ENCODE results near the gene AHNAK.
A peak's percentile ranks its signal among the peaks of the same experiment; 100 is the strongest.
"Not testable (repeated sequence)": the region's sequence is repeated elsewhere in the genome, so short reads cannot be mapped to it uniquely, and the experiment has no call there.

The AHNAK gene

GRCh38 chr11:62394825-62395538, 151.6 kb downstream of the AHNAK start:
- H3K36me3 Mint-ChIP-seq (ENCODE audit: low read depth): no peaks in the 10 kb centered on the region
- peaks cover 10% of the 10 kb centered on the region for H3K4me1 Mint-ChIP-seq (ENCODE audit: low read depth)
- DNase-seq: peak; percentile 43
- H3K27me3 Mint-ChIP-seq: no peaks in the 10 kb centered on the region
- no peaks in the 10 kb centered on the region for H3K9me3 Mint-ChIP-seq
- H3K27ac Mint-ChIP-seq: peak overlapping the region; percentile 48
- H3K4me3 Mint-ChIP-seq: no peak overlapping the region

- H3K4me3 Mint-ChIP-seq: no peak overlapping the region
- no peak for DNase-seq
- H3K36me3 Mint-ChIP-seq (ENCODE audit: low read depth): no peaks in the 10 kb centered on the region
- H3K9me3 Mint-ChIP-seq: no peaks in the 10 kb centered on the region
- H3K27me3 Mint-ChIP-seq: no peaks in the 10 kb centered on the region
- H3K27ac Mint-ChIP-seq: no peak overlapping the region
- peaks cover 5% of the 10 kb centered on the region for H3K4me1 Mint-ChIP-seq (ENCODE audit: low read depth)
These were observed 152.9 kb downstream of the AHNAK start for GRCh38 chr11:62393735-62394134.

GRCh38 chr11:62393061-62393611, 153.5 kb downstream of the AHNAK start:
- peaks cover 3% of the 10 kb centered on the region for H3K4me1 Mint-ChIP-seq (ENCODE audit: low read depth)
- no peaks in the 10 kb centered on the region for H3K9me3 Mint-ChIP-seq
- no peaks in the 10 kb centered on the region for H3K36me3 Mint-ChIP-seq (ENCODE audit: low read depth)
- H3K4me3 Mint-ChIP-seq: no peak overlapping the region
- no peak for DNase-seq
- H3K27me3 Mint-ChIP-seq: no peaks in the 10 kb centered on the region
- no peak overlapping the region for H3K27ac Mint-ChIP-seq

DNA sequence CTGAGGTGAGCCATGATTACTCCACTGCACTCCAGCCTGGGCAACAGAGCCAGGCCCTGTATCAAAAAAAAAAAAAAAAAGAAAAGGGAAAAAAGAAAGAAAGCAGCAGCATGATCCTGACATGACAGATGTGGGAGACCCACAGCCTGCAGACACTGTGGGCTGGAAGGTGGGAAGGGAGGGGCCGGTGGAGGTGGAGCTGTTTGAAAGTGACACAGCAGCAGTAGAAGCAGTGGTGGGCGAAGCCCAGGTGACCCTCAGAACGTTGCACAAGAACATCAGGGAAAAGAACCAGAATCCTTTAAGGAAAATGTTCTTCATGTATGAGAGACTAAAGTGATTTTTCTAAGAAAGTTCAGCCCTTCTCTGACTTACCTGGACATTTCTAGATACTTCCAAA, 154.1 kb downstream of the AHNAK start:
- Mint-ChIP-seq H3K36me3 (ENCODE audit: low read depth) (no peaks in the 10 kb centered on the region), H3K4me3 (no peak overlapping the region), H3K9me3 (no peaks in the 10 kb centered on the region), H3K4me1 (ENCODE audit: low read depth) (peaks cover 4% of the 10 kb centered on the region), H3K27ac (no peak overlapping the region), H3K27me3 (no peaks in the 10 kb centered on the region)
- no peak for DNase-seq

- H3K4me1 Mint-ChIP-seq (ENCODE audit: low read depth): peaks cover 9% of the 10 kb centered on the region
- H3K36me3 Mint-ChIP-seq (ENCODE audit: low read depth): no peaks in the 10 kb centered on the region
- no peak overlapping the region for H3K27ac Mint-ChIP-seq
- no peak overlapping the region for H3K4me3 Mint-ChIP-seq
- H3K9me3 Mint-ChIP-seq: no peaks in the 10 kb centered on the region
- no peaks in the 10 kb centered on the region for H3K27me3 Mint-ChIP-seq
- no peak for DNase-seq
These were observed 154.8 kb downstream of the AHNAK start for GRCh38 chr11:62391642-62392425.

DNA sequence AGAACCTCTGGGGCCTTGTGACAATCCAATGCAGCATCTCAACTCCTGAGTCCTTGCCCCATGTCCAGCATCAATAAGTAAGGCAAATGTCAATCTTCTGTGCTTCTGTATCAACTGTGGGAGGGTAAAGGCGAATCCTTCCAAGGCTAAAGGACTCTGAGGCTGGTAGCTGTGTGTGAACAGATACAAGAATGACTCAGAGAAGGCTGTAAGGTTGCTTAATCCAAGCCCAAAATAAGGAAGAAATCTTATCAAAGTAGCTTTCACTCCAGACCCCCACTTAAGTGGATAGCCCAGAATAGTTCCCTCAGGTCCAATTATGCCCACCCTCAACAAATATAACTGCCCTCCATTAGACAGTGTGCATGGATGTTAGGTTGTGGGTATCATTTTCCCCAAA, 155.9 kb downstream of the AHNAK start:
- no peaks in the 10 kb centered on the region for H3K9me3 Mint-ChIP-seq
- DNase-seq: no peak
- no peak overlapping the region for H3K4me3 Mint-ChIP-seq
- H3K27ac Mint-ChIP-seq: no peak overlapping the region
- peaks cover 15% of the 10 kb centered on the region for H3K4me1 Mint-ChIP-seq (ENCODE audit: low read depth)
- H3K27me3 Mint-ChIP-seq: no peaks in the 10 kb centered on the region
- no peaks in the 10 kb centered on the region for H3K36me3 Mint-ChIP-seq (ENCODE audit: low read depth)

- Mint-ChIP-seq H3K4me1 (ENCODE audit: low read depth) (peaks cover 15% of the 10 kb centered on the region), H3K4me3 (no peak overlapping the region), H3K27ac (no peak overlapping the region), H3K27me3 (no peaks in the 10 kb centered on the region), H3K9me3 (no peaks in the 10 kb centered on the region), H3K36me3 (ENCODE audit: low read depth) (no peaks in the 10 kb centered on the region)
- DNase-seq: no peak
These were observed 156.4 kb downstream of the AHNAK start for GRCh38 chr11:62390237-62390636.

DNA sequence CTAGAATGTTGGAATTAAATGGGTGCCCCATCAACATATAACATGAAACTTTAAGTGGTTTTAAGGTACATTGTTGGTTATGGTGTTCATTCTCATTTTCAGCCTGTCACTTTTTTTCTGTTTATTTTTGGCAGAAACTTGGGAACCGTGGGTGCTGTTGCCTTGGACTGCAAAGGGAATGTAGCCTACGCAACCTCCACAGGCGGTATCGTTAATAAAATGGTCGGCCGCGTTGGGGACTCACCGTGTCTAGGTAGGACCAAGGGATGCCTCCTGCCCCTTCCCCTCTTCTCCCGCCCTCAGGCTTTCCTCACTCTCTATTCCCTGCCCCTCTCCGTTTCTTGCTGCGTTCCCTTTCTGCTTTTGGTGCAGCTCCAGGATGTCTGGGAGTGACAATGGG, 157.6 kb downstream of the AHNAK start:
- Mint-ChIP-seq H3K27me3 (no peaks in the 10 kb centered on the region), H3K4me1 (ENCODE audit: low read depth) (peaks cover 12% of the 10 kb centered on the region), H3K36me3 (ENCODE audit: low read depth) (no peaks in the 10 kb centered on the region), H3K9me3 (no peaks in the 10 kb centered on the region), H3K27ac (no peak overlapping the region), H3K4me3 (no peak overlapping the region)
- no peak for DNase-seq

DNA sequence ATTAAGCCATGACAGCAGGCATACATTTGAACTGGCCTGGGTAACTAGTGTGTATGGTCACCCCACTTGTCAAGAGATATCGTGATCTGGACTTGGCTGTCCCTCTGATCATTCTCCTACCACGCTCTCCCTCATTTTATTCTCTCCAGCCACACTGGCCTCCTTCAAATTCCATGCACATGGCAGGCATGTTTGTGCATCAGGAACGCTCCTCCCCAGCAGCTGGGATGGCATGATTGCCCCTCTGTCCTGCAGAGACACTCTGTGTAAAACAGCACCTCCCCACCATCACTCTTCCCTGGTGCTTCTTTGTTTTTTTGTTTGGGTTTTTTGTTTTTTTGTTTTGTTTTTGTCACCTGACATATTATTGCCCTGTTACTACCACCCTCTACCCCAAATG, 159.2 kb downstream of the AHNAK start:
- Mint-ChIP-seq H3K4me3 (no peak overlapping the region), H3K4me1 (ENCODE audit: low read depth) (peaks cover 12% of the 10 kb centered on the region), H3K27ac (no peak overlapping the region), H3K27me3 (no peaks in the 10 kb centered on the region), H3K36me3 (ENCODE audit: low read depth) (no peaks in the 10 kb centered on the region), H3K9me3 (no peaks in the 10 kb centered on the region)
- no peak for DNase-seq

DNA sequence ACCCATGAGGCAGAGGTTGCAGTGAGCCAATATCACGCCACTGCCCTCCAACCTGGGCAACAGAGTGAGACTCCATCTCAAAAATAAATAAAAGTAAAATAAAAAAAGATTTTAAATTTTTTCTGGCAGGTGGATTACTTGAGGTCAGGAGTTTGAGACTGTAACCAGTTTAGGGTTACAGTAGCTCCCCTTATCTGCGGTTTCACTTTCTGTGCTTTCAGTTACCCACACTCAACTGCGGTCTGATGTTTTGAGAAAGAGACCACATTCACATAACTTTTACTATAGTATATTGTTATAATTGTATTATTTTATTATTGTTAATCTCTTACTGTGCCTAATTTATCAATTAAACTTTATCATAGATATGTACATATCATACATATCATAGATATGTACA, 160.5 kb downstream of the AHNAK start:
- H3K27me3 Mint-ChIP-seq; H3K36me3 Mint-ChIP-seq (ENCODE audit: low read depth); DNase-seq; H3K9me3 Mint-ChIP-seq; H3K27ac Mint-ChIP-seq; H3K4me3 Mint-ChIP-seq: not testable (repeated sequence)
- H3K4me1 Mint-ChIP-seq (ENCODE audit: low read depth): peaks cover 12% of the 10 kb centered on the region

DNA sequence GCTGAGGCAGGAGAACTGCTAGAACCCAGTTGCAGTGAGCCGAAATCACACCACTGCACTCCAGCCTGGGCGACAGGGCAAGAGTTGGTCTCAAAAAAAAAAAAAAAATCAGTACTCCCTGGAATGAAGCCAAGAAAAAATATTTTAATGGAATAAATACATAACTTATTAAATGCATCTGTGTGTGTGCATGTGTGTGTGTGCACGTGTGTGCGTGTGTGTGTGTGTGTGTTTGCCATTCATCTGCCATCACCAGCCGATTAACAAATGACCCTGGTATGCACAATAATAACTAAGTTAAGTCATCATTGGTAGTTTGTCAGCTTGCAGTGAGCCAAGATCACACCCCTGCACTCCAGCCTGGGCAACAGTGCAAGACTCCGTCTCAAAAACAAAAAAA, 162.8 kb downstream of the AHNAK start:
- H3K4me3 Mint-ChIP-seq: no peak overlapping the region
- H3K27me3 Mint-ChIP-seq: no peaks in the 10 kb centered on the region

More for the DNA sequence above, 162.8 kb downstream of the AHNAK start:
- no peak for DNase-seq
- Mint-ChIP-seq H3K9me3 (no peaks in the 10 kb centered on the region), H3K4me1 (ENCODE audit: low read depth) (peaks cover 16% of the 10 kb centered on the region), H3K27ac (no peak overlapping the region), H3K36me3 (ENCODE audit: low read depth) (no peaks in the 10 kb centered on the region)
